Dedifferentiated amniotic fluid mesenchymal stem cell (primary cell): ENCODE results near the gene KRT28.
"Not testable (repeated sequence)": the region's sequence is repeated elsewhere in the genome, so short reads cannot be mapped to it uniquely, and the experiment has no call there.

Source experiments
- DNase-seq: peaks from one replicate; pipeline ENCODE4 v3.0.0-alpha.2; 2016; ENCODE audit errors: extremely low spot score

KRT28 gene

DNA sequence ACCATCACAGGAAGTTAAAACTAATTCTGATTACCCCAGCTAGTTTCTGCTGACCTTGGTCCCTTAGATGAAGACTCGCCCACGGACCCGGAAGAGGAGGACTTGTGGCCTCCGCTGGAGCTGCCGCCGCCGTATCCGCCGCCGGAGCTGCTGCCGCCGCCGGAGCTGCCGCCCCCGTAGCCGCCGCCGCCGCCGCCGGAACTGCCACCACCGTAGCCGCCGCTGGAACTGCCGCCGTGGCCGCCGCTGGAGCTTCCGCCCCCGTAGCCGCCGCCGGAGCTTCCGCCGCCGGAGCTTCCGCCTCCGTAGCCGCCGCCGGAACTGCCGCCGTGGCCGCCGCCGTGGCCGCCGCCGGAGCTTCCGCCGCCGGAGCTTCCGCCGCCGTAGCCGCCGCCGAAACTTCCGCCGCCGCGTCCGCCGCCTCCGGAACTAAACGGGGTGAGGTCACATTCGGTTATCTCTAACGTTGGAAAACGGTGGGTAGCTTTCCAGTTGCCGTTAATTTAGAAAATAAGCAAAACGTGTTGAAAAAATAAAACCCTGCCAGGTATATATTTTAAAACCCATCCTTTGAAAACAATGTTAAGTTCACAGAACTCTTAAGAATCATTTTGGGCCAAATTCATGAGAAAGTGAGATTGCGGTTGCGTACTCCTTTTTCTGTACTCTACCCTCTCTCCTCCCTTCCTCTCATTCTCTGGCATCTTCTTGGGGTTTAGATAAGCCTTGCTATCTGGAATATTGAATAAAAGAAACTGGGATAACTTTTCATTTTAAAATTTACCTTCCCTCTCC is 19.2 kb upstream of the KRT28 start:
- DNase-seq, result peak; percentile 70

DNA sequence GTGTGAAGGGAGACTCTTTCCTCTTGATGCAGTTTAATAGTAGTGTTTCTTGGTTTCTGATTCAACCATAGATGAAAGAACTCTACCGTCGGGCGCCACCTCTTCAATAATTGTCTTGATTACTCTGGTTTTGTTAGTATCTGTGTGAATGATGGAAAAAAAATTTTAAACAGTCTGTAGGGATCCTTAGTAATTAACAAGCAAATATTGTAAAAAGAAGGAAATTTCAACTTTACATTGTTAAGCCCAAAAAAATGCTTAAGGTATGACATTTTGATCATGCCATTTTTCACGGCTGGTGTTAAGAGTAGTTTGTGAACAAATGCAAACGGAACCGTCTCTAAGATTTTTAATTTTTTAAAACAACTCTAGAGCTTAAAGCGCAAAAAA is 18.6 kb upstream of the KRT28 start:
- DNase-seq, result no peak

DNA sequence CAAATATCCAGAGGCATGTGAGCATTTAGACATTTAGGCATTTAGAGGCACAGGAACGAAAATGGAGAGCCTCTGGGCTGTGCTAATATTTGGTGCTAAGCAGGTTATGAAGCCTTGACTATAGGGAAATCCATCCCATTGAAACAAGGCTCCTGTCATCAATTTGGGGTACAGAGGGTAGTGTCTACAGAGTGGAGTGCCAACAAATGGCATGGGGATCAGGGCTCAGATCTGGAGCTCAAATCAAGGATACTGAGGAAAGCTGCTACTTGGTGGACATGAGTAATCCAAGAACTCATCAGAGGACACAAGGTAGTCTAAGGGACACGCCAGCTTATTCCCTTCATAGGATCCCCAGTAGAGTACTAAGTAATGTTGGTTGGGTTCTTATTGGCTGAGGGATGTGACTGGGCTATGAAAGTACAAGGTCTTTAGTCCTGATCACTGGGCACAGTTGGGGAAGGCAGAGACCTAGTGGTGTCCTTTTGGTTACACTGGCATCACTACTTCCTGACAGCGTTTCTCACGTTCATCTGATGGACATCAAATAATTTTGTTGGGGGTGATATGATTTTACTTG is 17.4 kb upstream of the KRT28 start:
- no peak for DNase-seq

DNA sequence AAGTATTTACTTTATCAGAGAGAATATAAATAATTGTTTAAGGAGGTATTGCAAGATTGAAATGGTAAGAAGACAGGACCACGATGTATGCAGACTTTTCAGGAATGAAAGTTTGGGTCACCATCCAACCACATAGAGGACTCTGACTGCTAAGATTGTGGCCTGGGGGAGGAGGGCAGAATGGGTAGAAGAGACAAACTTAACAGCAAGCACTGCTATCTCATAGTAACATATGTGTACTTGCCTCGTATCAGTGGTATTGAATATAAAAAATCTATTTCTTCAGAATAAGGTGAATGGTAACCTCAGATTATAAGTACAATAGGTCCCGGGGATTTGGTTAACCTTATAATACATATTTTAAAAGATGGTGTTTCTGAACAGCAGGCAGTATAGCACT is 16.8 kb upstream of the KRT28 start:
- no peak for DNase-seq

DNA sequence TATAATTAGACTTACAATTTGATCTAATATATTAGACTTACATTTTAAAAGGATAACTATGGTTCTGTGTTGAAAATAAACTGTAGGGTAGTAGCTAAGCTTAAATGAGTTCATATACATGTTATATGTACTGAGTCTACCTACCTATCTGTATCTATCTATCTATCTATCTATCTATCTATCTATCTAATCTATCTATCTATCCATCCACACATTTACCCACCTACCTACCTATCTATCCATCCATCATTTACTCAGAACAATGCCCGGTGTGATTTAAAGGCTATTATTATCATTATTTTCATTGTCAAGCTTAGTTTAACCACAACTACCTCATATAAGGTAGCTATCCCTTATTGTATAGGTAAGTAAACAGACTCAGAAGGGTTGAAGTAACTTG is 15.6 kb upstream of the KRT28 start:
- no peak for DNase-seq

DNA sequence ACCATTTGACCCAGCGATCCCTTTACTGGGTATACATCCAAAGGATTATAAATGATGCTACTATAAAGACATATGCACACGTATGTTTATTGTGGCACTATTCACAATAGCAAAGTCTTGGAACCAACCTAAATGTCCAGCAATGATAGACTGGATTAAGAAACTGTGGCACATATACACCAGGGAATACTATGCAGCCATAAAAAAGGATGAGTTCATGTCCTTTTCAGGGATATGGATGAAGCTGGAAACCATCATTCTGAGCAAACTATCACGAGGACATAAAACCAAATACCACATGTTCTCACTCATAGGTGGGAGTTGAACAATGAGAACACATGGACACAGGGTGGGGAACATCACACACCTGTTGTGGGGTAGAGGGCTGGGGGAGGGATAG is 14.9 kb upstream of the KRT28 start:
- DNase-seq, result not testable (repeated sequence)

DNA sequence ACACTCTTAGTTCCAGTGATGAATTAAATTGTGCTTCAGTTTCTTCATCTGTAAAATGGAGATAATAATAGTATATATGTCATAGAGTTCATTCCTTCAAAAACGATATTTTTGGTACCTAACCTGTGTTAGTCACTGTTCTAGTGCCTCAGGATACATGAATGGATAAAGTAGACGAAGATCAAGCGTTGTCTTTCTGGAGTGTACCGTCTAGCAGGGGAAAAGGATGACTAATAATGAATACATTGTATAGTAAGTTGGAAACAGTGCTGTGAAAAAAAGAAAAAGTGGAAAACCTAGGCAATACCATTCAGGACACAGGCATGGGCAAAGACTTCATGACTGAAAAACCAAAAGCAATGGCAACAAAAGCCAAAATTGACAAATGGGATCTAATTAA is 14.0 kb upstream of the KRT28 start:
- no peak for DNase-seq

DNA sequence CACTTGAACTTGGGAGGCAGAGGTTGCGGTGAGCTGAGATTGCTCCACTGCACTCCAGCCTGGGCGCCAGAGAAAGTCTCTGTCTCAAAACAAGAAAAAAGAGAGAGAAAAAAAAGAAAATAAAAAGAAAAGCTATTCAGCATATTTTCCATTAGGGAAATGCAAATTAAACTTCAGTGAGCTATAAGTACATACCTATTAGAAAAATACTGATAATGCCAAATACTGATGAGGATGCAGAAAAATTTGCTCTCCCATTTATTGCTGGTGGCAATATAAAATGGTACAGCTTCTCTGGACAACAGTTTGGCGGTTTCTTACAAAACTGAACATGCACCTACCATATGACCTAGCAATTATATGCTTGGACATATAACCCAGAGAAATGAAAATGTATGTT is 12.9 kb upstream of the KRT28 start:
- no peak for DNase-seq

DNA sequence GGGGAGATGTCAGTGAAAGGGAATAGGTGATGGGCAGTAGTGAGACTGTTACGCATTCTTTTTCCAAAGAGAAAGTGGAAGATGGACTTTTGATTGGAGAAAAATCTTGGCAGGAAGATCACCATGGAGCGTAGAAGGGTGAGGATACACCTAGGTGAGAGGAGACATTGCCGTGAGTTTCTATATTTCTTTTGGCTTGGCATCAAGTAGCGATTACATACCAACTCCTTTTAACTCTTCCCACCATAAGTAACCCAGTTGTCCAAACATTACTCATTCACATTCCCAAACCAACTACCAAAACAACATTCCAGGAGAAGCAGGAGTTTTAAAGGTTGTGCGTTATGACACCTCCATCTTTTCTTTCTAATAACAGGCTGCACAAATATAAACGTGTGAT is 10.7 kb upstream of the KRT28 start:
- DNase-seq, result no peak

DNA sequence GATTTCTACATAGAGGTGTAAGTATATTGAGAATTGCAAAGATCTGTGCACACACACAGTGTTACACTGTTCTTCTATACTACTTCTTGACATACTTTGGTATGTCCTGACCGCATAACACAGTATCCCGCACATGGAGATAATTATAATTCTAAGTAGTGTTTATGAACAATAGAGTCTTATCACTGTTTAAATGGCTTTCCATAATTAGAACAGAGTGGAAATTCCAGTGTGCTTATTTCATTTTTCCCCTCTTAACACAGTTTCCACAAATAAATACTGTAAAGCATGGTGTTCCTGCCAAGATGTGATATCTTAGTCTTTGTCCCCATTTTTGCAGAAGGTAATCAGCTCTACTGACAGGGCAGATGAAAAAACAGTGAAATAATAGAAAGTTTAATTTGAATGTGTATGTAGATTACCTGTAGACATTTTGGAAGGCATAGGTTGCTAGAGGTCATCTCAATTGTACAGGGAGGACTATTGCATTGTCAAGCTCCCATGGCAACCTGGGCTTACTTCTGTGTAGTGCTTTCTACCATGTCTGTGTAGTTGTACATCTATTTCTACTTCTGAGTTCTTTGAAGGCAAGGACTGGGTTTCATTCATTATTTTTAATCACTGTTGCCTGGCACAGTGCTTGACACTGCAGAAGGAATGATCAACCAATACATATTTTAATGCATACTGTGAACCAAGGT is 10.1 kb upstream of the KRT28 start:
- no peak for DNase-seq

DNA sequence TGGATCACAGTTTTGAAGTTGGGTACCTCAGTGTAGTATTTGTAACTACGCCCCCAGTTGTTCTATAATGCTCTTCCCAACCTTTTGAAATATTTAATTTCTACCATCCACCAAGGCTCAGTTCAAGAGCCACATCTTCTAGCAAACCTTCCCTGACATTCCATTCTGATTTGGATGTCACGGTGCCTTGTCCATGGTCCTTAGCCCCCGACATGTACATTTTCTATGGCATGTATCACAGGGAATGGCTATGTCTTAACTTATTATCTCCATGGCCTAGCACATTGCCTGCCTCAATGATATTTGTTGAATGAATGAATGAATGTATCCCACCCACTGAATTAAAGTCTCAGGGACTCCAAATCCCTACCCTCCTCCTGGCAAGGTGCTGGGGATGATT is 6.4 kb upstream of the KRT28 start:
- DNase-seq, result no peak

DNA sequence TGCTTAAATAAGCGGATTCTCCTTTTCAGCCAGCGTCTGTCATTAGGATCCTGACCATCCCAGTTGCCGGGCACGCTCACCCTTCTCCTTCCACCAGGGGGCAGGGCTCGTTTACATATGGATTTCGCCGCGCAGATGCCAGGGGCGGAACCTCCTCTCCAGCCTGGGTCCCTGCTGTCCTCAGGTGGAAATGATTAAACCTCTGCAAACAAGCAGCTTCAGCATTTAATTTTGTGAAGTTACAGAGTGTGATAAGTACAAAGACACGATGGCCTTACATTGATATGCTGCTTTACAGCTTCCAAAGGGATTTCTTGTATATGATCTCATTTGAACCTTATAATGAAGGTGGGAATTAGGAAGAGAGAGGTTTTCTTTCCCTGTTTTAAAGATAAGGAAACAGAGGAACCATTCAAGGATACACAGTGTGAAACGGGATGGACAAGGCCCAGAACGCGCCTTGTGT is 3.9 kb upstream of the KRT28 start:
- peak; percentile 72 for DNase-seq

DNA sequence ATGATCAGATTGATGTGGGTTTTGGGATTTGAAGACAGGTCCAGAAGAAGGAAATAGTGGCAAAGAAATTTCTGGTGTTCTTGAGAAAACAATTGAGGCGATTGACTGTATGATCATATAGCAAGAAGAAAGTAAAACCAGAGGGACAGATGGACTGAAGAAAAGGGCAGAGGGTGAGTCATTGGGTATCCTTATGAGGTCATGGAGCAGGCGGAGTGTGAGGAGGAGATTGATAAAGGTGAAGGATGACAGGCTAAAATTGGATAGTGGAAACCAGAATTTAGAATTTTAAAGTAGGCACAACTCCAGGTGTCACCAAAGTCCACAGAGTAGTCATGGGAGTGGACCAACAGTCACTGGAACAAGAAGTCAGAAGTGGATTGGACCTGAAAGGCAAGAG is 1.4 kb upstream of the KRT28 start:
- DNase-seq, result no peak

DNA sequence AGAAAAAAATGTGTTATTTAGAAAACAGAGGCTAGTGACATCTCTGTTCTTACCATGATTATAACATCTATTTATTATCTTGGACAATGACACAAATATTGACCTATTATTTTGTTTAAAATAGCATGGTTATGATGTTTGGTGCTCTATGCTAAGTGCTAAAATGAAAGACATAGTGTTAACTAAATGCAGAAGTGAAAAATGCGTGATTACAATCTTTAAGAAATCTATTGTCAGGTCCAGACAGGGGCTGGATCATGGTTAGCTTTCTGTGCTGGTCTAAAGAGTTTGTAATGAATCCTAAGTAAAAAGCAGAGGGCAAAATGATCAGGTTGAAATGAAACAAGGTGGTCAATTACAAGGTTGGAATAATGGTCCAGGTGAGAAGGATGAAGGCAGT is 622 bp upstream of the KRT28 start:
- no peak for DNase-seq

DNA sequence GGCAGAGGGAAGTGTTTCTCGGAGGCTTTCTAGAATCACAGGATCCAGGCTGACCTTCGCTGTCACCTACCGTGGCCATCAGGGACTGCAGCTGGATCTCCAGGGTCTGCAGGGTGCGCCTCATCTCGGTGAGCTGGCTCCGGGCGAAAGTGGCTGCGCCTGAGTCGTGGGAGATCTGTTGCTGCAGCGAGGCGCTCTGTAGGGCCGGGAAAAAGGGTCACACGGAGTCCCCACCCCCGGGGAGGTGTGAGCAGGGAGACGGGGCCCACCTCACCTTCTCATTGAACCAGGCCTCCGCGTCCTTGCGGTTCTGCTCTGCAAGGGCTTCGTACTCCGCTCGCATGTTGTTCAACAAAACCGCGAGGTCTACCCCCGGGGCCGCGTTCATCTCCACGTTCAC is 2.9 kb downstream of the KRT28 start:
- DNase-seq, result no peak

DNA sequence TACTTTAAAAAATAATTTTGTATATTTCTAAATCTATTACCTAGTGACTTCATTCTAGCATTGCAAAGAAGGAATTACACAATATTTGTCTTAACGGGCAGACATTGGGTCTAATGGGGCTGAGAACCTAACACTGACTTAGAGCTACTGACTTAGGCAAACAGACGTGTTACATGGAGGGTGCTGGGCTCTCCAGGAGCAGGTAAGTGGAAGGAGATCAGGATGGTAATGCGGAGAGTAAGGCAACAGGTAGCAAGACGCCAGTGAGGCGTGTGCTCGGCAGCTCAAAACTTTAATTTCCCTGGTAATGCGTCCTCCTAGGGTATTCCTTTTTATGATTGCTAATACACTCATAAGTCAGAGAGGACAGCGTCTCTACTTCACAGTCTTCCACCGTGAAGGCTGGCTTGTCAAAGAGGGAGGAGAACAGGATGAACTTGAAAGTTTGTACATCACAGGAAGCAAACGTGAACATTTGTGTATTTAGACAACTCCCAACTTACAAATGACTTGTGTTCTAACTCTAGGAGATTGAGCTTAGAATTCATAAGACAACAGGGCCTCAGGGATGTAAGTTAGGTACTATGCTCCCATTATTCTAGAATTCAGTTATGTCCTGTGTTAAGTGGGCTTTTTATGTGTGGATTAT is 4.6 kb downstream of the KRT28 start:
- DNase-seq, result no peak

DNA sequence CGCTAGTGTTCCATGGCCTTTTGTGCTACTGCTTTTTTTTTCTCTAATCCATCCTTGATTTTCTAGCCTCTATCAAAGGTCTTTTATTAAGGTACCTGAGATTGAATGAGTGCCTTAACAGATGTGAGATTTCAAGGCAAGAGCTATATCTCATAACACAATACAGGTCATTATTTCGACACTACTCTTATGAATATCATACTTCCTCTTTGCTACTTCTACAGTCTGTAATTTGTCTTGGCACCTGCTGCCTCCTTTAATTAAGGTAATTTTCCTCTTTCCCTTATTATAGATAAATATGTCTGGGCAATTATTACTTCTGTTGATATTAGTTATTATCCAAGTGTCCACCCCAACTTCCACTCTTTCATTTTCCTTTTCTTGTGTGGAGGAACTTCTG is 5.3 kb downstream of the KRT28 start:
- DNase-seq, result no peak

DNA sequence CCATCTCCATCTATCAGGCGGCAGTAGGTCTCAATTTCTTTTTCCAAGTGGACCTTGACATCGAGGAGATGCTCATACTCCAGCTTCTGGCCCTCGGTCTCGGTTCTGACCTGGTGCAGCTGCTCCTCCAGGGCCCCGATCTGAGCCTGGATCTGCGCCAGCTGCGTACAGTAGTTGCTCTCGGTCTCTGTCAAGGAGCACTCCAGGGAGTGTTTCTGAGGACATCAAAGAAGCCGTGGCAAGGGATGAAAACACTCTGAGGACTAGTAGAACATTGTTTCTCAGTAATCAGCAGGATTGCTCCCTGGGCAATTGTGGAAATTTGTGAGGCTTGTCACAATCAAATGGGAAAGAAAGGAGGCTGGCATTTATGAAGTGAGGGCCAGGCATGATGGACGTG is 5.9 kb downstream of the KRT28 start:
- no peak for DNase-seq

DNA sequence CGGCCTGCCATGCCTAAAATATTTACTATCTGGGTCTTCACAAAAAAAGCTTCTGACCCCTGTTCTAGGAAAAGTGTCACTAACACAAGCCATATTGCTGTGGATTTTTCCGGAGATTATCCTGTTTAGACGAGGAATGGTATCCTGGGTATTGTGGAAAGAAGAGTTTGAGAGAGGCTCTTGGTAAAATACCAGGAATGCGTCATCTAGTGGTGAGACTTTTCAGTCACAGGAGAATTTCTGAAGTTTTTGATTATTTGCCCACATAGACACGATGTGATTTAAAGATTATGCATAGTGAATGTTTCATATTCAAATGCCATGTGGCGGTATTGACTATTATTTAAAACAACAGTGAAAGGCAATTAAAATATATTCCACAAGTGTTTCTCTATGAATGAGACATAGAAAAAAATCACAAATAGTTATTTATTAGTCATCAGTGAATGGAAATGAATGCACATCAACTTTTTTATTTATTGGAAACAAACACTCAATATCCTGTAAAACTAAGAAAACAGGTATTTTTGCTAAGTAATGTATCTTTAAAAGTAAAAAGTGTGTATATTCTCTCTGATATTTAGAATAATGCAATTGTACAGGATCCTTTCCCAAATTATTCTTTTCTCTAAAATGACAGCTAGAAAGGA is 7.8 kb downstream of the KRT28 start:
- peak; percentile 68 for DNase-seq

DNA sequence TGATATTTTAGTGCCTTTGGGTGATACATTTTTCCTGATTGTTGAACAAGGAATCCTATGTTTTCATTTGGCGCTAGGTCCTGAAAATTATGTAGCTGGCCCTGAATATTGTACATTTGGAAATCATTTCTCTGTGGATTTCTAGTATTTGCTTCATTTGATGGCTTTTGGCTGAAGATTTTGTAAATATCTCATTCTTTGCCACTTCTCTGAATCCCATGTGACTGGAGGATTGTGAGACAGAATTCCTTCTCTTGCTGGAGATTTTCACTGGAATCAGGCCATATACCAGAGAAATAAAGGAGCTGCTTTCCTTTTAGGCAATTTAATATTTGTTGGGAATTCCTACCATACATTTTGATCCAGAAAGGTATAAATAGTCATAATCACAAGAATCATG is 8.6 kb downstream of the KRT28 start:
- peak; percentile 21 for DNase-seq

DNA sequence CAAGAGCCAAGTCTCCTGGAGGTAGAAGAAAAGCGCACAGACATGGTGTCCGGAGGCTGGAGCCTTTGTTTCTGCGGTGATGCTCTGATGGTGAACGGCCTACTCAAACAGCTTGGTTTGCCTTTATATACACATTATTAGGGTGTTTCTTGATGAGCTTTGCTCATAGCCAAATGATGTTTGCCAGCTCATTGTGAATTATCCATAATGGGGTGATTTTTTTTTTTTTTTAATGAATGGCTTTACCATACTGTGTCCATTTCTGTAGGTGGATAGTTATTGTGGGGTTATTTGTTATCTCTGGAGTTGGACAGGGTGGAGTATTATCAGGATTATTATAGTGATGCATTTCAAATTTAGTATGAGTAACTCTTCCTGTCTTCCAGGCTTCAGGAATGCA is 17.3 kb downstream of the KRT28 start, which contains the start of gene KRT27:
Gene KRT27, minus strand, starts transcription at position 101 of the 400 bp plus-strand sequence. Its CDS starts 57 bp downstream, at position 44.
- no peak for DNase-seq
